IMR-90 (cell line): ENCODE results near the gene CEP170.

Source experiments
- CEBPB ChIP-seq: IDR thresholded peaks from 2 replicates; pipeline ENCODE4 v1.6.1; 2012; ENCODE audit warnings: low read depth, low read length, improper control_type of control experiment
- CHD1 ChIP-seq: IDR thresholded peaks from 2 replicates; pipeline ENCODE4 v1.6.1; 2012; ENCODE audit warnings: low read depth, low read length, improper control_type of control experiment
- FOS ChIP-seq: fragments of 150-350 bp; IDR thresholded peaks from 2 replicates; pipeline ENCODE4 v1.6.1; 2016; ENCODE audit warnings: low read depth, low read length
- MAFK ChIP-seq: IDR thresholded peaks from 2 replicates; pipeline ENCODE4 v1.6.1; 2012; ENCODE audit warnings: low read depth, low read length, improper control_type of control experiment
- MAZ ChIP-seq: IDR thresholded peaks from 2 replicates; pipeline ENCODE4 v1.6.1; 2012; ENCODE audit warnings: low read depth, mild to moderate bottlenecking, low read length, improper control_type of control experiment, moderate library complexity, borderline replicate concordance
- MXI1 ChIP-seq: IDR thresholded peaks from 2 replicates; pipeline ENCODE4 v1.6.1; 2012; ENCODE audit warnings: low read depth, mild to moderate bottlenecking, low read length, moderate library complexity, borderline replicate concordance
- POLR2A ChIP-seq: IDR thresholded peaks from 2 replicates; pipeline ENCODE4 v1.6.1; 2012; ENCODE audit warnings: mild to moderate bottlenecking, low read depth, low read length
- RAD21 ChIP-seq: IDR thresholded peaks from 2 replicates; pipeline ENCODE4 v1.6.1; 2012; ENCODE audit warnings: low read length, improper control_type of control experiment
- TF ChIP-seq, protein P1 (sequence below): conservative IDR thresholded peaks from 2 replicates; pipeline ENCODE4 v1.5.1; 2012; ENCODE audit warnings: mild to moderate bottlenecking, low read depth, low read length, improper control_type of control experiment
- TF ChIP-seq, protein P2 (sequence below): fragments of 150-350 bp; IDR thresholded peaks from 2 replicates; pipeline ENCODE4 v1.6.1; 2016; ENCODE audit warnings: low read depth, mild to moderate bottlenecking, low read length, moderate library complexity, borderline replicate concordance
- TF ChIP-seq, protein P3 (sequence below): fragments of 150-350 bp; IDR thresholded peaks from 2 replicates; pipeline ENCODE4 v1.6.1; 2017; ENCODE audit warnings: mild to moderate bottlenecking, antibody characterized with exemption, low read length, low read depth

DNA sequence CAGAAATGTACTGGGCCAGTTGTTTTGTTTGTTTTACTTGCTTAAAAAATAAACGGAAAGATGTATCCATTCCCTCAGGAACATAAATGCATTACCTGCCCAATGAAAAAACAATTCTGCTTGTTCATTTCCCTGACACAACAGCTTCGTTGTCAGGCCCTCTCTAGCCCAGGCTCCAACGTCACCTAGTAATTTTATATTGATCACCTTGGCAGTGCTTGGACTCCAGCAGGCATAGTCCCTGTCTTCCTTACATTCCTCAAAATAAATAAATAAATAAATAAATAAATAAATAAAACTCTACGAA lies 1.2 kb downstream of the CEP170 start:
- TF ChIP-seq RAD21 = no peak
- TF ChIP-seq CHD1 = no peak
- TF ChIP-seq, protein P1, sequence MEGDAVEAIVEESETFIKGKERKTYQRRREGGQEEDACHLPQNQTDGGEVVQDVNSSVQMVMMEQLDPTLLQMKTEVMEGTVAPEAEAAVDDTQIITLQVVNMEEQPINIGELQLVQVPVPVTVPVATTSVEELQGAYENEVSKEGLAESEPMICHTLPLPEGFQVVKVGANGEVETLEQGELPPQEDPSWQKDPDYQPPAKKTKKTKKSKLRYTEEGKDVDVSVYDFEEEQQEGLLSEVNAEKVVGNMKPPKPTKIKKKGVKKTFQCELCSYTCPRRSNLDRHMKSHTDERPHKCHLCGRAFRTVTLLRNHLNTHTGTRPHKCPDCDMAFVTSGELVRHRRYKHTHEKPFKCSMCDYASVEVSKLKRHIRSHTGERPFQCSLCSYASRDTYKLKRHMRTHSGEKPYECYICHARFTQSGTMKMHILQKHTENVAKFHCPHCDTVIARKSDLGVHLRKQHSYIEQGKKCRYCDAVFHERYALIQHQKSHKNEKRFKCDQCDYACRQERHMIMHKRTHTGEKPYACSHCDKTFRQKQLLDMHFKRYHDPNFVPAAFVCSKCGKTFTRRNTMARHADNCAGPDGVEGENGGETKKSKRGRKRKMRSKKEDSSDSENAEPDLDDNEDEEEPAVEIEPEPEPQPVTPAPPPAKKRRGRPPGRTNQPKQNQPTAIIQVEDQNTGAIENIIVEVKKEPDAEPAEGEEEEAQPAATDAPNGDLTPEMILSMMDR = no peak
- TF ChIP-seq, protein P2, sequence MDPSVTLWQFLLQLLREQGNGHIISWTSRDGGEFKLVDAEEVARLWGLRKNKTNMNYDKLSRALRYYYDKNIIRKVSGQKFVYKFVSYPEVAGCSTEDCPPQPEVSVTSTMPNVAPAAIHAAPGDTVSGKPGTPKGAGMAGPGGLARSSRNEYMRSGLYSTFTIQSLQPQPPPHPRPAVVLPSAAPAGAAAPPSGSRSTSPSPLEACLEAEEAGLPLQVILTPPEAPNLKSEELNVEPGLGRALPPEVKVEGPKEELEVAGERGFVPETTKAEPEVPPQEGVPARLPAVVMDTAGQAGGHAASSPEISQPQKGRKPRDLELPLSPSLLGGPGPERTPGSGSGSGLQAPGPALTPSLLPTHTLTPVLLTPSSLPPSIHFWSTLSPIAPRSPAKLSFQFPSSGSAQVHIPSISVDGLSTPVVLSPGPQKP = no peak
- TF ChIP-seq MAZ = no peak
- no peak for TF ChIP-seq MXI1
- TF ChIP-seq, protein P3, sequence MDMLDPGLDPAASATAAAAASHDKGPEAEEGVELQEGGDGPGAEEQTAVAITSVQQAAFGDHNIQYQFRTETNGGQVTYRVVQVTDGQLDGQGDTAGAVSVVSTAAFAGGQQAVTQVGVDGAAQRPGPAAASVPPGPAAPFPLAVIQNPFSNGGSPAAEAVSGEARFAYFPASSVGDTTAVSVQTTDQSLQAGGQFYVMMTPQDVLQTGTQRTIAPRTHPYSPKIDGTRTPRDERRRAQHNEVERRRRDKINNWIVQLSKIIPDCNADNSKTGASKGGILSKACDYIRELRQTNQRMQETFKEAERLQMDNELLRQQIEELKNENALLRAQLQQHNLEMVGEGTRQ = no peak
- TF ChIP-seq FOS = no peak
- TF ChIP-seq POLR2A = no peak
- TF ChIP-seq CEBPB = no peak
- no peak for TF ChIP-seq MAFK
